Gastroesophageal sphincter (tissue), 4 donors: ENCODE measurements around the gene SPATA16. TPM values are rescaled to one million over a fixed set of nuclear protein-coding genes. Genes with fewer than 3 reads are reported as not detected.

Experiments used
- ATAC-seq: fragments of 150-250 bp; one replicate; pipeline ENCODE4 v1.9.1; 2016; ENCODE audit warnings: mild to moderate bottlenecking, moderate library complexity
- H3K27ac ChIP-seq, 4 donors: fragments of 200-600 bp; sonication (generic) in 3 of 4; 1 replicate in 3 of 4; 2 replicates in 1 of 4; pipeline ENCODE4 v1.5.1; 2016 to 2019
- H3K27me3 ChIP-seq: fragments of 200-600 bp; sonication (generic); one replicate; pipeline ENCODE4 v1.5.1; 2019
- H3K36me3 ChIP-seq, 2 donors: fragments of 200-600 bp; sonication (generic); one replicate each; pipeline ENCODE4 v1.5.1; 2019; ENCODE audit warnings: control low read depth in 1 of 2
- H3K4me1 ChIP-seq, 3 donors: fragments of 200-600 bp; sonication (generic); 1 replicate in 2 of 3; 2 replicates in 1 of 3; pipeline ENCODE4 v1.5.1; 2016 to 2019; ENCODE audit warnings: control low read depth in 2 of 3
- H3K4me3 ChIP-seq, 2 donors: fragments of 200-600 bp; sonication (generic); one replicate each; pipeline ENCODE4 v1.5.1; 2019; ENCODE audit warnings: mild to moderate bottlenecking in 1 of 2, moderate library complexity in 1 of 2
- H3K9me3 ChIP-seq, 3 donors: fragments of 200-600 bp; sonication (generic); one replicate each; pipeline ENCODE4 v1.5.1; 2017 to 2019; ENCODE audit warnings: control low read depth in 2 of 3
- EP300 ChIP-seq: sonication (generic); formaldehyde crosslinking; IDR thresholded peaks from one replicate; pipeline ENCODE4 v1.6.1; 2017; ENCODE audit warnings: antibody characterized with exemption, mild to moderate bottlenecking
- POLR2A ChIP-seq, 2 donors: fragments of 450-650 bp; IDR thresholded peaks; one replicate each; pipeline ENCODE4 v1.6.1; 2017; ENCODE audit warnings: antibody characterized with exemption in 2 of 2, mild to moderate bottlenecking in 2 of 2, moderate library complexity in 1 of 2
- POLR2AphosphoS5 ChIP-seq: sonication (generic); formaldehyde crosslinking; IDR thresholded peaks from one replicate; pipeline ENCODE4 v1.6.1; 2017; ENCODE audit warnings: antibody characterized with exemption
- WGBS, 2 donors: methylation state at CpG; one replicate each; pipeline ENCODE4 v1.1.5; 2018; ENCODE audit warnings: low coverage in 1 of 2; 5-methylcytosine and 5-hydroxymethylcytosine counted together
- total RNA-seq, 4 donors: library from RNA; depleted of rRNA; stranded (reverse); fragments of >200 nt; gene quantifications; one replicate each; pipeline ENCODE4 v1.1.0, GENCODE V29; 2016
- TF ChIP-seq, protein P1 (sequence below), 4 experiments: fragments of 200-600 bp in 2 of 4; fragments of 450-650 bp in 2 of 4; sonication (generic) in 1 of 4; IDR thresholded peaks; one replicate each; pipeline ENCODE4 v1.5.1; 2017 to 2019; ENCODE audit warnings: antibody characterized with exemption in 4 of 4, mild to moderate bottlenecking in 2 of 4, moderate library complexity in 2 of 4

SPATA16 gene
- total RNA-seq, 4 donors from 2014 or later = not detected

GRCh38 chr3:173089283-173089682, 51.8 kb downstream of the SPATA16 start:
- WGBS, 2 donors = 41 to 66% methylated on average over 6 of the region's 6 CpGs

GRCh38 chr3:173078525-173078924, 62.5 kb downstream of the SPATA16 start:
- Histone ChIP-seq H3K9me3 (no peaks in the 10 kb centered on the region), H3K4me3 (no peak overlapping the region), H3K4me1 (no peaks in the 10 kb centered on the region), H3K27me3 (no peaks in the 10 kb centered on the region), H3K36me3 (no peaks in the 10 kb centered on the region), H3K27ac (no peak overlapping the region)
- TF ChIP-seq POLR2A (IDR thresholded peaks at IDR 0.05) (no peak), EP300 (no peak), POLR2AphosphoS5 (no peak)
- TF ChIP-seq, protein P1, sequence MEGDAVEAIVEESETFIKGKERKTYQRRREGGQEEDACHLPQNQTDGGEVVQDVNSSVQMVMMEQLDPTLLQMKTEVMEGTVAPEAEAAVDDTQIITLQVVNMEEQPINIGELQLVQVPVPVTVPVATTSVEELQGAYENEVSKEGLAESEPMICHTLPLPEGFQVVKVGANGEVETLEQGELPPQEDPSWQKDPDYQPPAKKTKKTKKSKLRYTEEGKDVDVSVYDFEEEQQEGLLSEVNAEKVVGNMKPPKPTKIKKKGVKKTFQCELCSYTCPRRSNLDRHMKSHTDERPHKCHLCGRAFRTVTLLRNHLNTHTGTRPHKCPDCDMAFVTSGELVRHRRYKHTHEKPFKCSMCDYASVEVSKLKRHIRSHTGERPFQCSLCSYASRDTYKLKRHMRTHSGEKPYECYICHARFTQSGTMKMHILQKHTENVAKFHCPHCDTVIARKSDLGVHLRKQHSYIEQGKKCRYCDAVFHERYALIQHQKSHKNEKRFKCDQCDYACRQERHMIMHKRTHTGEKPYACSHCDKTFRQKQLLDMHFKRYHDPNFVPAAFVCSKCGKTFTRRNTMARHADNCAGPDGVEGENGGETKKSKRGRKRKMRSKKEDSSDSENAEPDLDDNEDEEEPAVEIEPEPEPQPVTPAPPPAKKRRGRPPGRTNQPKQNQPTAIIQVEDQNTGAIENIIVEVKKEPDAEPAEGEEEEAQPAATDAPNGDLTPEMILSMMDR (IDR thresholded peaks at IDR 0.05) = no peak
- no peak for ATAC-seq
- WGBS, 2 donors = 53 to 60% methylated on average over 4 of the region's 4 CpGs

More at GRCh38 chr3:173089283-173089682, 51.8 kb downstream of the SPATA16 start:
- no peak for TF ChIP-seq POLR2AphosphoS5
- no peak for TF ChIP-seq EP300
- TF ChIP-seq, protein P1 (IDR thresholded peaks at IDR 0.05) = no peak
- H3K27me3 ChIP-seq = no peaks in the 10 kb centered on the region
- no peaks in the 10 kb centered on the region for H3K36me3 ChIP-seq
- no peaks in the 10 kb centered on the region for H3K4me1 ChIP-seq
- no peak for ATAC-seq
- H3K27ac ChIP-seq = no peak overlapping the region
- H3K9me3 ChIP-seq = peaks cover 0 to 32% (median 0%) of the 10 kb centered on the region in 3 donors
- H3K4me3 ChIP-seq = no peak overlapping the region

GRCh38 chr3:173066044-173067004, 74.7 kb downstream of the SPATA16 start:
- Histone ChIP-seq H3K4me1 (no peaks in the 10 kb centered on the region), H3K4me3 (no peak overlapping the region), H3K27ac (no peak overlapping the region), H3K9me3 (no peaks in the 10 kb centered on the region), H3K36me3 (no peaks in the 10 kb centered on the region), H3K27me3 (no peaks in the 10 kb centered on the region)
- TF ChIP-seq POLR2AphosphoS5 = no peak
- no peak for TF ChIP-seq EP300
- no peak for TF ChIP-seq POLR2A (IDR thresholded peaks at IDR 0.05)
- TF ChIP-seq, protein P1 (IDR thresholded peaks at IDR 0.05) = no peak
- ATAC-seq = no peak
- WGBS, 2 donors = 25 to 50% methylated on average over 1 to 2 of the region's 4 CpGs

DNA sequence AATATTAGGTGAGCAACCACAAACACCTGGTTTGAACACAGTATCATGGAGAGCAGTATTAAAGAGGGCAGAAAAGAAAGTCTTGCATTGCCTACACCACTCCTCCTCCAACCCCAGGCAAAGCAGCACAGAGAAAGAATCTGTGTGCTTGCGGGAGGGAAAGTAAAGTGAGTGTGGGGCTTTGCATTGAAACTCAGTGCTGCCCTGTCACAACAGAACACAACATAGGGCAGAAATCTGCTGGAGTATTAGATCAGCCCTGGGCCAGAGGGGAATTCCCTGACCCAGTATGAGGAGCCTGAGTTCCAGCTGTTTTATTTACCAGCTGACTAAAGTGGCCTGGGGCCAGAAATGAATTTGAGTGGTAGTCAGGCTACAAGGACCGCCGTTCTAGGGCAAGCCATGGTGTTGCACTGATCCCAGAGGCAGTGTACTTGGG, 75.5 kb downstream of the SPATA16 start:
- Histone ChIP-seq H3K27me3 (no peaks in the 10 kb centered on the region), H3K4me3 (no peak overlapping the region), H3K27ac (no peak overlapping the region), H3K36me3 (no peaks in the 10 kb centered on the region), H3K4me1 (no peaks in the 10 kb centered on the region), H3K9me3 (no peaks in the 10 kb centered on the region)
- 33 to 63% methylated on average over 1 to 3 of the region's 3 CpGs for WGBS, 2 donors
- no peak for ATAC-seq
- TF ChIP-seq, protein P1 (IDR thresholded peaks at IDR 0.05) = no peak
- TF ChIP-seq POLR2A (IDR thresholded peaks at IDR 0.05) (no peak), POLR2AphosphoS5 (no peak), EP300 (no peak)

- Histone ChIP-seq H3K4me1 (no peaks in the 10 kb centered on the region), H3K36me3 (no peaks in the 10 kb centered on the region), H3K9me3 (no peaks in the 10 kb centered on the region), H3K27ac (no peak overlapping the region), H3K4me3 (no peak overlapping the region), H3K27me3 (no peaks in the 10 kb centered on the region)
- no peak for ATAC-seq
- 77 to 92% methylated on average over 1 of the region's 1 CpG for WGBS, 2 donors
- TF ChIP-seq EP300 = no peak
- TF ChIP-seq POLR2A (IDR thresholded peaks at IDR 0.05) = no peak
- TF ChIP-seq POLR2AphosphoS5 = no peak
- TF ChIP-seq, protein P1 (IDR thresholded peaks at IDR 0.05) = no peak
These were observed 76.4 kb downstream of the SPATA16 start for GRCh38 chr3:173064631-173065030.
